GM18499 (cell line): ENCODE measurements around the gene ZNF711.
"Not testable (repeated sequence)": the region's sequence is repeated elsewhere in the genome, so short reads cannot be mapped to it uniquely, and the experiment has no call there.

Experiments used
- ATAC-seq: cut with Tn5 transposase; IDR thresholded peaks from one replicate; pipeline ENCODE4 v1.9.1; 2021; ENCODE audit warnings: moderate number of reproducible peaks; ENCODE audit not compliant: insufficient read depth, unreplicated experiment

The ZNF711 gene

DNA sequence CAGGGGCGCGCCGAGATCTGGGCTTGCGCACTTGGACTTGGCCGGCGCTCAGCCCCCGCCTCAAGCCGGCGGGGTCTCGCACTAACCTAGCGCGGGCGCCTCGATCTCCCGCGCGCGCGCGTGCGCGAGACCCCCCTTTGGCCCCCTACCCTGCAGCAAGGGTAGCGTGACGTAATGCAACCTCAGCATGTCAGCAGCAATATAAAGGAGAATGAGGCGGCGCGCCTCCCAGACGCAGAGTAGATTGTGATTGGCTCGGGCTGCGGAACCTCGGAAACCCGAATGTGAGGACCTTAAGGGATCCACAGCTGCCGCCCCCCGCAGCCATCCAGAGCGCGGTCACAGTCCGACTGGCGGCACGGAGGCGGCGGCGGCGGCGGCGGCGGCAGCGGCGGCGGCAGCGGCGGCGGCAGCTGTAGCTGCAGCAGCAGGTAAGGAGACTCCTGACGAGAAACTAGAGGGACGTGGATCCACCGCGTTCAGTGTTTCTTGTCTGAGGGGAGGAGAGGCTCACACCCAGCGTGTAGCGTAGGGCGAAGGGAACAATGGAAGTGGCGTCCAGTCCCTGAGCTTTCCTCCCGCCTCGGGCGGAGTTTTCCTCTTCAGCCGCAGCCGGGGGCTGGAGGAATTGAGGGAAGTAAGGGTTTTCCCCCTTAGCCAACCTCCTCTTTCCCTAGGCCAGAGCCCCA lies at the start of gene ZNF711, which contains the start of gene SATL1:
Gene ZNF711, plus strand, starts transcription at position 231 of the 689 bp plus-strand sequence. CDS start 3,582 bp downstream, outside the sequence.
Gene SATL1, minus strand, starts transcription at position 19 of the 689 bp plus-strand sequence. CDS start 134,811 bp downstream, outside the sequence.
- peak; percentile 38 for ATAC-seq

DNA sequence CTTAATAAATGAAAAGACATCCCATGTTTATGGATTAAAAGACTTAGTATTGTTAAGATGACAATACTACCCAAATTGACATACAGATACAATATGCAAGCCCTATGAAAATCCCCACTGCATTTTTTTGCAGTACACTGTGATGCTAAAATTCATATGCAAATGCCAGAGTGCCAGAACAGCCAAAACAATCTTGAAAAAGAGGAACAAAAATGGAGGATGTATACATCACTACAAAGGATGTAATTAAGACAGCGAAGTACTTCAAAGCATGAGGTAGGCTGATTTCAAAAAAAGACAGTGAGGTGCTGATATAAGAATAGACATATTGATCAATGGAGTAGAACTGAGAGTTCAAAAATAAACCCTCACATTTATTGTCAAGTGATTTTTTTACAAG lies 47.5 kb upstream of the ZNF711 start:
- ATAC-seq = no peak

DNA sequence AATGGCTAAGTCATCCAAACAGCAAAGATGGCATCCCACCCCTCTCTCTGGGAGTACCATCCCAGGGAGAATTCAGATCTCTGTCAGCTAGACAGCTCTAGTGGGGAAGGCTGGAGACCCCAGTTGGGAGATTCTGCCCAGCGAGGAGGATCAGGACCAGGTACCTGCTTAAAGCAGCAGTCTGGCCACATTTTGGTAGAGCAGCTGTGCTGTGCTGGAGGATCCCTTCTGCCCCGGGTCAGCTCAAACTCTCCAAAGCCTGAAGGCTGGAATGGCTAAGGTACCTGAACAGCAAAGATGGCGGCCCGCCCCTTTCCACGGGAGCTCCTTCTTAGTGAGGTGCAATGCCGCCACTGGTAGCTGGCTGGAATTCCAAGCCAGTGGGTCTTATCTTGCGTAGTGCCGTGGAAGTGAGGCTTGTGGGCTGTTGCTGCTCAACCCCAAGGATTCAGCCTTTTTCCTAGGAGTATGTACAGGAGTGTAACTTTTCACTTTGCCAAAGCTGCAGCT lies 40.3 kb upstream of the ZNF711 start:
- ATAC-seq = no peak

DNA sequence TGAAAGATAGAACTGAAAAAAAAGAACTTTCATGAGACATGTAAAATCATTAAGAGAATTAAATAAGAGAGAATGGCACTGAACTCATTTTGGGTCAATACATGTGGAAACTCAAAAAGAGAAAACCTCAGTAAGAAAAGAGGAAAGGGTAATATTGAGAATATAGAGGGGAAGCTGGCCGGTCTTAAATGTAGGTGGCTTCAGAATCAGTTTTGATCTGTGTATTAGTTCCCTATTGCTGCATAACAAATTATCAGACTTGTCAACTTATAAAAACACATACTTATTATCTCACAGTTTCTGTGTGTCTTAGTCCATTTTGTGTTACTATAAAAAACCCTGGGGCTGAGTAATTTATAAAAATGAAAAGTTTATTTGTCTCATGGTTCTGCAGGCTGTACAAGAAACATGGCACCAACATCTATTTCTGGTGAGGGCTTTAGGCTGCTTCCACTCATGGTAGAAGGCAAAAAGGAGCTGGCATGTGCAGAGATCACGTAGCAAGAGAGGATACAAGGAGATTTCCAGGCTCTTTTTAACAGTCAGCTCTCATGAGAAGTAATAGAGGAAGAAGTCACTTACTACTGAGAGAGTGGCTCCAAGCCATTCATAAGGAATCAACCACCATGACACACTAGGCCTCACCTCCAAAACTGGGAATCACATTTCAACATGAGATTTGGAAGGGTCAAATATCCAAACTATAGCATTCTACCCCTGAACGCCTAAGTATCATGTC lies 29.8 kb upstream of the ZNF711 start:
- no peak for ATAC-seq

DNA sequence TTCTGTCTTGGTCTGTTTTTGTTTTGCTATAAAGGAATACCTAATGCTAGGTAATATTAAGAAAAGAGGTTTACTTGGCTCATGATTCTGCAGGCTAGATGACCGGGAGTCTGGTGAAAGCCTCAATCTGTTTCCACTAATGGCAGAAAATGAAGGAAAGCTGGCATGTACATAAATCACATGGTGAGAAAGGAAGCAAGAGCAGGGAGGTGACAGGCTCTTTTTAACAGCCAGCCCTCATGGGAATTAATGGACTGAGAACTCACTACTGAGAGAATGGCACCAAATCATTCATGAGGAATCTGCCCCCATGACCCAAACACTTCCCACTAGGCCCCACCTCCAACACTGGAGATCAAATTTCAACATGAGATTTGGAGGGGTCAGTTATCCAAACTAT lies 27.8 kb upstream of the ZNF711 start:
- ATAC-seq = no peak

DNA sequence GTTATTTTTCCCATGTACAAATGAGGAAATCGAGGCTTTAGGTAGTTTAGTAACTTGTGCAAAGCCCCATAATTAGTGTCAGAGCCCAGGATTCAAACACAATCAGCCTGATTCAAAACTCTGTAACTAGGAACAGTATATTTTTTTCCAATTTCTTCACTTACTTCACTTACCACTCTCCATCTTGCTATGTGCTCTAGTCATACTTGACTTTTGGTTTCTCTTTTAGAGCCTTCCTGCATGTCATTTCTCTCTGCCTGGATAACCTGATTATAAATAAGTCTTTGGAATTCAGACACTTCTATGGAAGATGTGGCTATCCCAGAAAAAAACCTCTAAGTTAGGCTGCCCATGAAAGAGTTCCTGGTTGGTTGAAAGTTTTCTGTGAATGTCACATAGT lies 22.4 kb upstream of the ZNF711 start:
- no peak for ATAC-seq

DNA sequence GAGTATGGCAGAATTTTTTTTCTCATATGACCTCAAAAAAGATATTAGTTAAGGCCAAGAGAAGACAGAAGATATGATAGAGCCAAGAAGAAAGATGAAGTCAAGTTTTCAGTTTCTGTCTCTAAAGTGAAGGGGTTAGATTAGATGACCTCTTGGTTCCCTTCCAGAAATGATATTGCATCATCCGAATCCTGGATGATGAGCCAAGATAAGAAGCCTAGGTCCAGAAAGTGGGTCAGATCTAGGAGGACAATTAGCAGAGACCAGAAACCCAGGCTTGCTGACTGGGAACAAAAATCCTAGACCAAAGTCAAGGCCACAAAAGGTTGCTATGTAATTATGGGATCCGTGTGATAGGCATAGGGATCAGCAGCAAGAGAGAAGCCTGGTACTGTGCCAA lies 20.4 kb upstream of the ZNF711 start:
- no peak for ATAC-seq

DNA sequence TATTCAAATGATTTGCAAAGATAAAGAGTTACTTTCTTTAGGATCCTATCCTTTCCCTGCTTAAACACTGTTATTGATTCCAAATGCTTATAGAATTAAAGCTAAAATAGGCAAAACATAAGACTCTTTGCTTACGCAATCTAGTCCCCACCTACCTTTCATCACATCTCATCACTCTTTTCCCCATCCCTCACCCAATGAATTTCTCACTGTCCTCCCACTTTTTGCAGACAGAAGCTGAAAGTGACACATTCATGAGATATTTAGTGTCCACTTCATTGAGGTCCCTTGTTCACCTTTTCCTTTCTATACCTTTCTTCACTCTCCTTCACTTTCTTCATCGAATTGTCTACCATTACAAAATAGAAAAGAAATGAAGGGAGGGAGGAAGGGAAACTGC lies 636 bp upstream of the ZNF711 start:
- ATAC-seq = no peak

DNA sequence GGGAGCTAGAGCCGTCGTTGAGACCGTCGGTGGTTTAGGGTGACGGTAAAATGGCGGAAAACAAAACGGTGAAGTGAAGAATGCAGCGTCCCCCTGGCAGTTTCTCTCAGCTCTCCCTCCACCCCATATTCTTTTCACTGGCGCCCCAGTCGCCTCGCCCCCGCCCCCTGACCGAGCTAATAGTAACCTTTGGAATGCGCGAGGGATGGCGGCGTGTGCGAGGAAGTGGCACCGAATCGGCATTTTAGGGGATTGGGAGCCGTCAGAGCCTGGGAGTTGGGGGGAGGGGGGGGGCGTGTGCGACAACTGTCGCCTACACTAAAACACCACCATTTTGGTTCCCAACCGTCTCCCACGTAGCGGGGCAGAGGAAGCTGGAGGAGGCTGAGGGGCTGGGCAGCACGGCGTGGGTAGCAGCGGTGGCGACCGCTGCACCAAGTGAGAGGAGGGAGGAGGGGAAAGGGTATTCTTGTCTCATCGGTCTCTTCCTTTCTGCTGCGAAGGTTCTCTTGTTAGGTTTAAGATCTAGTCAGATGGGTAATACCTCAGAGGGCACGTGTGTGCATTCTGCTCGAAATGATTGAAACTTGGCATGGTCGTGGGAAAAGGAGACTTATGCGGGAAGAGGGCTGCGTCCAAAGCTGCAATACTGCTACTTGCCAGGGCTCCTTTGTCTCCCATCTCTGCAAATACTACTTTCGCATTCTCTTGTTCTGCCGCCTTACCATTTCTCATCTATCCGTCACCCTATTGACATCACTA lies 840 bp downstream of the ZNF711 start:
- ATAC-seq = no peak

DNA sequence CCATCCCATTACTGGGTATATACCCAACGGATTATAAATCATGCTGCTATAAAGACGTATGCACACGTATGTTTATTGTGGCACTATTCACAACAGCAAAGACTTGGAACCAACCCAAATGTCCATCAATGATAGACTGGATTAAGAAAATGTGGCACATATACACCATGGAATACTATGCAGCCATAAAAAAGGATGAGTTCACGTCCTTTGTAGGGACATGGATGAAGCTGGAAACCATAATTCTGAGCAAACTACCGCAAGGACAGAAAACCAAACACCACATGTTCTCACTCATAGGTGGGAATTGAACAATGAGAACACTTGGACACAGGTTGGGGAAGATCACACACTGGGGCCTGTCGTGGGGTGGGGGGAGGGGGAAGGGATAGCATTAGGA lies 41.5 kb downstream of the ZNF711 start:
- not testable (repeated sequence) for ATAC-seq

DNA sequence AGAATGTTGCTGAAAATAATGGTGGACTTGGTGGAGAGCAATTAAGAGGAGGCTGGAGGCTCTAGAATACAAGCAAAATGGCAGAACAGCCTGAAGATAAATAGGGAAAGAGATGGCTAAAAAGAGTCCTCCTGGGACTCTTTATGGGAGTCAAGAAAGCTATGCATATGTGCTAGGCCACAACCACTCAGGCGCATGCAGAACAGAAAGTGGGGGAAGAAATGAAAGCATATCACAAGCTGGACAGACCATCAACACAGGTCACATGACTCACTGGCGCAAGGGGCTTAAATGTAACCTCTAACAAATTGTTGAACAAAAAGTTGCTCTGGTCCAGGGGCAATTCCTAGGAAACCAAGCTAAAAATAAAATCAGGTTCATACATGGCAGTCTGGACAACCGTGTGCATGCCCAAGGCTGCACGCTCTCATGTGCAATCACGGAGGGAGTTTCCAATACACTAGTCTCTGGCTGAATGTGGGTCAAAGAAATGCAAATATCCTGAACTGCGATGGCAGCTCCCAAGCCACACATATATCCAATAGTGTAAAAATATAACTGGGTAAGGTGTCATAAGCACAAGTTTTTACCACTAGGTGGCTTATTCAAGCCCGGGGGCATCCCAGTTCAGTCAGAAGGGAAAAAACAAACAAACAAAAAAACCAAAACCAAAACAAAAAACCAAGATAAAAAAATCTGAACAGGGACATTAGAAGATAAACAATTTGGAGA lies 45.4 kb downstream of the ZNF711 start:
- no peak for ATAC-seq

DNA sequence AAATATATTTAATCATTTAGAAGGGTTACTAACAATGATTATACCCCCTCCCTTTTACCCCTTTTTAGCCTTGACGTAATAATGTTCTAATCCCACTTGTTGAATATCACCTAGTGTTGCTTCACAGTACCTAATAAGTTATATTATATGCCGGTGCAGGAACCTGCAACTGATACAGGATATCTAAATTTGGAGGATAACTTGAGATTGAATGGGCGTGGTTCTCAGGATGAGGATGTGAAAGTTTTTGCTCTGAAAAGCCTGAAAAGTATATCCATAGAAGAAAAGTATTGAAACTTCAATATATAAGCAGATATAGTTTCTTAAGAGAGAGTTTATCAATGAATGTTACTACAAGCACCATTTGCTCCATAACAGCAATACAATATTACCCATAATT lies 59.8 kb downstream of the ZNF711 start:
- peak; percentile 91 for ATAC-seq

DNA sequence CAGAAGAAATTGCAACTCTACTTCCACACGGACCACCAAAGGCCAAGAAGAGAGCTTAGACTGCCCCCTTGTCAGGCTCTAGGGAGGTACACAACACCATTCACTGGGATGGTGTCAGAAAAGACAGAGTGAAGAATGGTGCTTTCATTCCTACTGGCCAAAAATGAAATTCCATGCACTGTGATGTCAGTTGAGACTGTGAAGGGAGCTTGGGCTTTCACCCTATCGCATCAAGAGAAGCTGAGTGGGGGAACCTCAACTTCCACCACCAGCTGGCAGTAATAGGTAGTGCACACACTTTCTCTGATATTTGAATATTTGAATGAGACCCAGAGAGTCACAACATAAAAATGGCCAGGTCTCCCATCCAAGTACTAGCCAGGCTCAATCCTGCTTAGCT lies 65.9 kb downstream of the ZNF711 start:
- ATAC-seq = no peak

DNA sequence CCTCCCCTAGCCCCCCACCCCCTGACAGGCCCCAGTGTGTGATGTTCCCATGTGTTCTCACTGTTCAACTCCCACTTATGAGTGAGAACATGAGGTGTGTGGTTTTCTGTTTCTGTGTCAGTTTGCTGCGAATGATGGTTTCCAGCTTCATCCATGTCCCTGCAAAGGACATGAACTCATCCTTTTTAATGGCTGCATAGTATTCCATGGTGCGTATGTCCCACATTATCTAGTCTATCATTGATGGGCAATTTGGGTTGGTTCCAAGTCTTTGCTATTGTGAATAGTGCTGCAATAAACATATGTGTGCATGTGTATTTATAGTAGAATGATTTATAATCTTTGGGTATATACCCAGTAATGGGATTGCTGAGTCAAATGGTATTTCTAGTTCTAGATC lies 67.6 kb downstream of the ZNF711 start:
- not testable (repeated sequence) for ATAC-seq
